Placental epithelial cell (primary cell): Measurements from ENCODE around the gene GABRR2. TPM values are rescaled to one million over a fixed set of nuclear protein-coding genes. Genes with fewer than 3 reads are reported as not detected.

ENCODE experiments used
- total RNA-seq: library from RNA; depleted of rRNA; stranded (reverse); fragments of >200 nt; gene quantifications from 2 replicates; pipeline ENCODE4 v1.2.3, GENCODE V29; 2012

GABRR2 gene
- total RNA-seq = 0.54 and 1.2 TPM in 2 replicates

DNA sequence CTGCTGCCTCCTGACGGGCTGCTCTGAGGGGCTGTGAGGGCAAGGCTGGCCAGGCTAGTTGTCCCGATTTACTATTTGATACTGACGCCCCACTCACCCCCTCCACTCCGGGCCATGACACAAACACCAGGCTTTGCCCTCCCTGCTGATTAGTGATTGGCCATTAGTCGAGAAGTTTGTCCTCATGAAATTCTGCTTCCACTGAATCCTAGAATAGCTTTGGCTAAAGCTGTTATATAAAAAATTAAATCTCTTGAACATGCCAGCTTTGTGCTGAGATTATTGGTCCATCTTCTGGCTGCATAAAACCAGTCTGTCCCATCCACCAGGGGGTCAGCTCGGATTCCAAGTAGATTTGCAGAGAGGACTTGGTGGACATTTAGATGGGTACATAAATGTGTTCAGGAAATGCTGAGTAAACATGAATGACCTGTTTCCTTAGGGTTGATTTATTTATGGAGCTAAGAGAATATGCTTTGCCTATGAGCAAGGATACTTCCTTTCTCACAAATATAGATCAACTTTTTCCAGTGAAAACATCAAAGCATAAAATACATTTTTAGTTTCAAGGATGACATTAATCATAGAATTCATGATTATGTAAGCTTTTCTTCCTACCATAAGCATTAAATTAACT lies at the start of gene GABRR2:
TSS of gene GABRR2 (minus strand) at position 51 of the 637 bp plus-strand sequence. CDS start 134 bp downstream, outside the sequence.

DNA sequence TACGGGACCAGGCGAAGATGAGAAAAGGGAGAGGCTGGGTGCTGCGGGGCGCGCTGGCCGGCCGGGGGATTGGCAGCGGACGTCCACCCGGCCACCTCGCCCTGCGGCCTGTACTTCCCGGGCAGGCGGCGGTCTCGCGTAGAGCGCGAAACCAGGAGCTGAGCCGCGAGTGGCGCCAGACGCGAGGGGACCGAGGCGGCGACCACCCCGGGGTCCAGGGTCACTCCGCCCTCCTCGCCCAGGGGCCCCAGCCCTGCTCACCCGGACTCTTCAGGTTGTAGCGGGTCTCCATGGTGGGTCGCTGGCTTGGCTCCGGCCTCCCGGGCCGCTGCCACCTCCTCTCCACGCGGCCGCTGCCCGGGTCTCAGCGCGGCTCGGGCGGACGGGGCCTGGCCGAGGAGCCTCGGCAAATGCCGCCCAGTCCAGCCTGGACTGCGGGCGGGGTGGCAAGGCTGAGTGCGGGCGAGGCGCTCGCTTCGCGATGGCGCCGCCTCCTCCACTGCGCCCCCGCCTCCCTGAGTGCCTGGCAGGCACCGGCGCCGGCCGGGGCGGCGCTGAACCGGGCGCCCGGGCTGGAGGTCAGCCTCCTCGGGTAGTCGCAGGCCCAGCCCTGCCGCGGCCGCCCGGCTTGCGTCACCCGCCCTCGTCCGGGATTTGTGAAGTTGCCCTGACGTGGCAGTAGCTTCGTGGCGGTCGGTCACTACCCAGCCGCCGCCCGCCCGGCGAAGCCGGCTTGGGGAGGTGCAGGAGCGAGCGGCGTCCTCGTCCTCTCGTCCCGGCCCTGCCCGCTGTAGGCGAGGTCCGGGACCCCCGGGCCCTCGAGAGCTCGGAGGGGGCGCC lies 37.4 kb upstream of the GABRR2 start, which contains the start of gene UBE2J1:
TSS of gene UBE2J1 (minus strand) at position 445 of the 840 bp plus-strand sequence. CDS start at position 292, 153 bp downstream.

DNA sequence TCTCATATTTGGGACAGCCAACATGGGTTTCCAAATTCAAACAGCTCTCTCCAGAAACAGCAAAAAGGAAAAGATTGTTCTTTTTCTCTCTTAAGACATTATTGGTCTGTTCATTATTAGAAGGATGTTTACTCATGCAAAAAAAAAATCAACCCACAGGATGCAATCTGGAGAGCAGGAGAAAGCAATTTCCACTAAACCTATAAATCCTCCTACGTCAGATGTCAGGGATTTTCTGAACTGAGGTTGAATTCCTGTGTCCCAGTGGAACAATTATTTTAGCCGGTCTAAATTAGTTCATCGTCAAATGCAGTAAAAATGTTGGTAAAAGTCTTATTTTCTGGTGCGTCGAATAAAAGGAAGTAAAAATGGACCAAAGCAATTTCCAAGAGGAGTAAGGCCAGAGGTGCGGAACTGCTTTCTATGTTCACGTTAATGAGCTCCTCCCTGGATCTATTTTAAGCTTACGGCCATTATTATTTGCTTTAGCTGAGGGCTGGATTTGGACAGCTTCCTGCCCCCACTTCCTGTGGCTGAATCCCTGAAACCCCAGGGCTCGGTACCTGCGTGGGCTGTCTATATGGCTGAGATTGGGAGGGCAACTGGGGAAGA lies 97.7 kb downstream of the GABRR2 start, which contains the start of gene GABRR1:
TSS of gene GABRR1 (minus strand) at position 60 of the 612 bp plus-strand sequence. CDS start at position 24, 36 bp downstream.

Other genes with a start within 250 kb of the GABRR2 start
- 69.4 and 190 TPM in 2 replicates for gene PNRC1, start 234.5 kb downstream of the GABRR2 start, total RNA-seq
- gene SRSF12, start 197.2 kb downstream of the GABRR2 start, total RNA-seq = 0.43 and 1.2 TPM in 2 replicates
- gene PM20D2, start 169.2 kb downstream of the GABRR2 start, total RNA-seq = 1.6 and 2.6 TPM in 2 replicates
- gene GABRR1, start 97.9 kb downstream of the GABRR2 start, total RNA-seq = not detected in 2 replicates
- 80.1 and 210 TPM in 2 replicates for gene UBE2J1, start 37.4 kb upstream of the GABRR2 start, total RNA-seq
- 0.54 and 0.79 TPM in 2 replicates for gene RRAGD, start 97.0 kb upstream of the GABRR2 start, total RNA-seq
- 3.1 and 14.5 TPM in 2 replicates for gene ANKRD6, start 117.9 kb upstream of the GABRR2 start, total RNA-seq